ENCODE results near the gene BCL7B.
"Not testable (repeated sequence)": the region's sequence is repeated elsewhere in the genome, so short reads cannot be mapped to it uniquely, and the experiment has no call there.

Gene BCL7B

GRCh38 chr7:73557397-73558257 is at the start of gene BCL7B:
Gene BCL7B (minus strand): TSS chr7:73557690. CDS start chr7:73557578, 112 bp downstream.
- peak; percentile 61 for DNase-seq (ENCODE audit: low read depth)

GRCh38 chr7:73605601-73606220 is 48.2 kb upstream of the BCL7B start:
- DNase-seq (ENCODE audit: low read depth): no peak

GRCh38 chr7:73602721-73603651 is 45.5 kb upstream of the BCL7B start:
- no peak for DNase-seq (ENCODE audit: low read depth)

- DNase-seq (ENCODE audit: low read depth): no peak
Measured at GRCh38 chr7:73599916-73600315, 42.4 kb upstream of the BCL7B start.

GRCh38 chr7:73599151-73599882 is 41.8 kb upstream of the BCL7B start:
- DNase-seq (ENCODE audit: low read depth): no peak

- no peak for DNase-seq (ENCODE audit: low read depth)
Measured at GRCh38 chr7:73597978-73598782, 40.7 kb upstream of the BCL7B start.

GRCh38 chr7:73596191-73597065 is 38.9 kb upstream of the BCL7B start:
- DNase-seq (ENCODE audit: low read depth): no peak

GRCh38 chr7:73595358-73595757 is 37.9 kb upstream of the BCL7B start:
- DNase-seq (ENCODE audit: low read depth): no peak

- no peak for DNase-seq (ENCODE audit: low read depth)
Measured at GRCh38 chr7:73593207-73594045, 35.9 kb upstream of the BCL7B start.

GRCh38 chr7:73586911-73587310 is 29.4 kb upstream of the BCL7B start:
- no peak for DNase-seq (ENCODE audit: low read depth)

- DNase-seq (ENCODE audit: low read depth): no peak
Measured at GRCh38 chr7:73585196-73585595, 27.7 kb upstream of the BCL7B start.

GRCh38 chr7:73582664-73583202 is 25.2 kb upstream of the BCL7B start:
- no peak for DNase-seq (ENCODE audit: low read depth)

- not testable (repeated sequence) for DNase-seq (ENCODE audit: low read depth)
Measured at GRCh38 chr7:73581006-73581405, 23.5 kb upstream of the BCL7B start.

- peak; percentile 98 for DNase-seq (ENCODE audit: low read depth)
Measured at GRCh38 chr7:73578342-73579128, 21.0 kb upstream of the BCL7B start, which contains the start of gene TBL2. Gene TBL2 (minus strand): TSS chr7:73578579. CDS start chr7:73578549, 30 bp downstream.

GRCh38 chr7:73577627-73578341 is 20.3 kb upstream of the BCL7B start:
- no peak for DNase-seq (ENCODE audit: low read depth)

GRCh38 chr7:73573791-73574190 is 16.3 kb upstream of the BCL7B start:
- DNase-seq (ENCODE audit: low read depth): no peak

- DNase-seq (ENCODE audit: low read depth): no peak
Measured at GRCh38 chr7:73573276-73573675, 15.8 kb upstream of the BCL7B start.

All from activated gamma-delta T cell treated with anti-CD3 and anti-CD28 coated beads, Interleukin-2, amount 50 U/mL, for 16 hours (primary cell).